Measurements from ENCODE around the gene SNX11.

DNA sequence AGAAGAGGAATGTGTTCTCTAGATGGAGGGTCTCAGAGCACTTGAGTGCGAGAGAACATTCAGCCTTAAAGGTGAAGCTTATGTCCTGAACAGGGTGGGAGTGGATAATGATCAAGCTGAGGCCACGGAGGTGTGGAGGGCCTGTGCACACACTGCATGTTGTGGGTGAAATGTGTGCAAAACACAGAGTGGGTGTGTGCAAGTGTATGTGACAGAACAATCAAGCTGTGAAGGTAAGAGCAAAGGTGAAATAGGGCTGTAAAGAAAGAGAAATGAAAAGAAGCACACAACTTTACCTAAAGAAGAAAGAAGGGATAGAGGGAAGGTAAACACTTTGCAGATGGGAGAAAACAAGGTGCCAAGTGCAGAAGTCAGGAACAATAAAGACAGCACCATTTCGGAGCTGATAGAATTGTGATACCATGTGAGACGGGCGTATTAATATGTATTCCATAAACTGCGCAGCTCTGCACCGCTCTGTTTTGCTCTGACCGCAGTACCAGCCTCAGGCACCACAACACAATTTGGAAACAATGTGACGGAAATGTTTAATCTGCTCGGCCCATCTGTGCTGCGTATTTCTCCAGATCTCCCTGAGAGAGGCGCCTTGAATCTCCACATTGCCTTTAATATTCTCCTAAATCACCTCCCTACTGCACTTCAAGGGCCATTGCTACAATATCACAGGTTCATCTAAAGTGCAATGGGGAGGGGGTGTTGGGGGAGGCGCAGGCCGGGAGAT lies 40.6 kb downstream of the SNX11 start:
- TF ChIP-seq POLR2A (IDR thresholded peaks at IDR 0.05) = no peak
- TF ChIP-seq, protein P1, sequence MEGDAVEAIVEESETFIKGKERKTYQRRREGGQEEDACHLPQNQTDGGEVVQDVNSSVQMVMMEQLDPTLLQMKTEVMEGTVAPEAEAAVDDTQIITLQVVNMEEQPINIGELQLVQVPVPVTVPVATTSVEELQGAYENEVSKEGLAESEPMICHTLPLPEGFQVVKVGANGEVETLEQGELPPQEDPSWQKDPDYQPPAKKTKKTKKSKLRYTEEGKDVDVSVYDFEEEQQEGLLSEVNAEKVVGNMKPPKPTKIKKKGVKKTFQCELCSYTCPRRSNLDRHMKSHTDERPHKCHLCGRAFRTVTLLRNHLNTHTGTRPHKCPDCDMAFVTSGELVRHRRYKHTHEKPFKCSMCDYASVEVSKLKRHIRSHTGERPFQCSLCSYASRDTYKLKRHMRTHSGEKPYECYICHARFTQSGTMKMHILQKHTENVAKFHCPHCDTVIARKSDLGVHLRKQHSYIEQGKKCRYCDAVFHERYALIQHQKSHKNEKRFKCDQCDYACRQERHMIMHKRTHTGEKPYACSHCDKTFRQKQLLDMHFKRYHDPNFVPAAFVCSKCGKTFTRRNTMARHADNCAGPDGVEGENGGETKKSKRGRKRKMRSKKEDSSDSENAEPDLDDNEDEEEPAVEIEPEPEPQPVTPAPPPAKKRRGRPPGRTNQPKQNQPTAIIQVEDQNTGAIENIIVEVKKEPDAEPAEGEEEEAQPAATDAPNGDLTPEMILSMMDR (IDR thresholded peaks at IDR 0.05) = no peak
- no peak for TF ChIP-seq POLR2AphosphoS5 (IDR thresholded peaks at IDR 0.05)
